Activated CD8-positive, alpha-beta memory T cell treated with anti-CD3 and anti-CD28 coated beads, Interleukin-2, amount 10 ng/mL, durations not matched to agents 7 days and 5 days (primary cell): ENCODE data around the gene TM6SF1. TPM values are rescaled to one million over a fixed set of nuclear protein-coding genes. Genes with fewer than 3 reads are reported as not detected.
"Not testable (repeated sequence)": the region's sequence is repeated elsewhere in the genome, so short reads cannot be mapped to it uniquely, and the experiment has no call there.

ENCODE experiments used
- ATAC-seq: fragments of 150-1000 bp; cut with Tn5 transposase; one replicate; pipeline ENCODE4 v1.10.0; 2021; ENCODE audit warnings: moderate library complexity
- CTCF ChIA-PET: fragments of 350-600 bp; sonication (Branson Sonifier 250); formaldehyde crosslinking; loops from one replicate; lab custom pipeline; 2021; ENCODE audit warnings: antibody characterized with exemption; lab: Charles Lee
- DNase-seq: peaks from one replicate; pipeline ENCODE4 v3.0.0-alpha.2; 2020
- H3K27ac Mint-ChIP-seq: one replicate; pipeline ENCODE4 v1.8.0; 2021; ENCODE audit warnings: mild to moderate bottlenecking, mixed read lengths
- H3K27me3 Mint-ChIP-seq: one replicate; pipeline ENCODE4 v1.8.0; 2021; ENCODE audit warnings: mixed read lengths
- H3K36me3 Mint-ChIP-seq: one replicate; pipeline ENCODE4 v1.8.0; 2021; ENCODE audit warnings: mild to moderate bottlenecking, mixed read lengths
- H3K4me1 Mint-ChIP-seq: one replicate; pipeline ENCODE4 v1.8.0; 2021; ENCODE audit warnings: mixed read lengths
- H3K4me3 Mint-ChIP-seq: one replicate; pipeline ENCODE4 v1.8.0; 2021; ENCODE audit warnings: mild to moderate bottlenecking, moderate library complexity, mixed read lengths
- H3K9me3 Mint-ChIP-seq: one replicate; pipeline ENCODE4 v1.8.0; 2022; ENCODE audit warnings: low read depth, mixed read lengths
- total RNA-seq, 2 experiments: library from RNA; stranded (reverse); gene quantifications; one replicate each; pipeline ENCODE4 v1.2.3, GENCODE V29; 2021

The TM6SF1 gene
- total RNA-seq, 2 experiments from 2014 or later, result 13.3 to 22.4 TPM

DNA sequence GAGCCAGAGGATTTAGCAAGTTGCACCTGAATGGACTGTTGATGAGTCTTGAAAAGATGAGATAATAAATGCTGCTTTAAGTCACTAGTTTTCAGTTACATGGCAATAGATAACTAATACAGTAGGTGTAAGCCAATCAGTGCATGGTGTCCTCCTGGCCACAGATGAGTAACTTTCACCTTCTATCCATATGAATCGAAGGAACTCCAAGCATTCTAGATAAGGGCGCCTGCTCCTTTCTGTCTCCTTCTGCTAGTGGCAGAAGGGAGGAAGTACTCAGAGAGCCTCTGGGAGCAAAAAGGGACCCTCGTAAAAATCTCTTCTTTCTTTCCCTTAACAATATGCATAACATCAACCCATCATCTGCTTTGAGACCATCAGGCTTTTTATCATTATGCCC, 37.3 kb downstream of the TM6SF1 start:
- Mint-ChIP-seq H3K27ac (no peak overlapping the region), H3K4me1 (no peaks in the 10 kb centered on the region), H3K36me3 (peaks cover 18% of the 10 kb centered on the region), H3K9me3 (no peaks in the 10 kb centered on the region), H3K4me3 (no peak overlapping the region), H3K27me3 (peaks cover 23% of the 10 kb centered on the region)
- CTCF ChIA-PET, result no interaction called here
- ATAC-seq (no peak), DNase-seq (no peak)

- Mint-ChIP-seq H3K4me1 (peaks cover 8% of the 10 kb centered on the region), H3K4me3 (no peak overlapping the region), H3K9me3 (no peaks in the 10 kb centered on the region), H3K27ac (no peak overlapping the region), H3K36me3 (peaks cover 12% of the 10 kb centered on the region), H3K27me3 (peaks cover 23% of the 10 kb centered on the region)
- CTCF ChIA-PET, result no interaction called here
- DNase-seq (no peak), ATAC-seq (no peak)
These were observed 45.8 kb downstream of the TM6SF1 start for GRCh38 chr15:83153288-83153687.

GRCh38 chr15:83155942-83156341, 48.5 kb downstream of the TM6SF1 start:
- Mint-ChIP-seq H3K27ac (no peak overlapping the region), H3K9me3 (no peaks in the 10 kb centered on the region), H3K36me3 (peaks cover 11% of the 10 kb centered on the region), H3K4me1 (peaks cover 10% of the 10 kb centered on the region), H3K27me3 (peaks cover 23% of the 10 kb centered on the region), H3K4me3 (no peak overlapping the region)
- CTCF ChIA-PET, result interaction anchor here (0.6 kb wide), 1 partner anchor 1881 kb away, joined by 3 read pairs; no protein-coding TSS in a partner anchor
- DNase-seq (no peak), ATAC-seq (no peak)

- Mint-ChIP-seq H3K4me1 (peaks cover 18% of the 10 kb centered on the region), H3K9me3 (no peaks in the 10 kb centered on the region), H3K4me3 (no peak overlapping the region), H3K36me3 (peaks cover 17% of the 10 kb centered on the region), H3K27me3 (peaks cover 33% of the 10 kb centered on the region), H3K27ac (no peak overlapping the region)
- ATAC-seq (no peak), DNase-seq (no peak)
- CTCF ChIA-PET, result no interaction called here
These were observed 50.9 kb downstream of the TM6SF1 start for GRCh38 chr15:83158393-83158792.

DNA sequence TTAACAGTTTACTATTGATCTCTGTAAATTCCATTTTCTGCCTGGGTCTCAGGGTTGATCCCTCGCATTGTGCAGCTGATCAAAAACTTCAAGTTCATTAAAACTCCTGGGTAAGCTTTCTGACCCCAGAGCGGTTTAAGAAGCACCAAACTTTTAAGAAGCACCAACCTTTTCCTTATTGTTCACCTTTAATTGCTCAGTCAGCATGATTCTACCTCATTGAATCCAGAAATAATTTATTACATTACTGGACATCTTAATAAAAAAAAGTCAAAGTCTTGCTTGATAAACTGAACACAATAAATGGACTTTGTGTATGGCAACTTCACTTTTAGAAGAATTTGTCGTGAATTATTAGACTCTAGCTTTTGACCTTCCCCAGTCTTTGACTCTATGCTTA, 53.3 kb downstream of the TM6SF1 start:
- Mint-ChIP-seq H3K27me3 (peaks cover 35% of the 10 kb centered on the region), H3K9me3 (no peaks in the 10 kb centered on the region), H3K4me1 (peaks cover 34% of the 10 kb centered on the region), H3K36me3 (peaks cover 18% of the 10 kb centered on the region), H3K27ac (no peak overlapping the region), H3K4me3 (no peak overlapping the region)
- no peak for DNase-seq
- CTCF ChIA-PET, result interaction anchor here (1.0 kb wide), 1 partner anchor 48 kb away, joined by 3 read pairs; no protein-coding TSS in a partner anchor
- ATAC-seq, result no peak

- H3K27me3 Mint-ChIP-seq, result peaks cover 43% of the 10 kb centered on the region
- H3K36me3 Mint-ChIP-seq, result peaks cover 30% of the 10 kb centered on the region
- peak overlapping the region; percentile 42 for H3K27ac Mint-ChIP-seq
- CTCF ChIA-PET, result interaction anchor here (1.1 to 1.2 kb wide), 2 partner anchors 45 to 54 kb away, joined by 3 read pairs; no protein-coding TSS in a partner anchor
- DNase-seq (no peak), ATAC-seq (peak; percentile 16)
- H3K9me3 Mint-ChIP-seq, result peaks cover 9% of the 10 kb centered on the region
- no peak overlapping the region for H3K4me3 Mint-ChIP-seq
- H3K4me1 Mint-ChIP-seq, result peaks cover 35% of the 10 kb centered on the region
These were observed 55.6 kb downstream of the TM6SF1 start for GRCh38 chr15:83163032-83163431.

DNA sequence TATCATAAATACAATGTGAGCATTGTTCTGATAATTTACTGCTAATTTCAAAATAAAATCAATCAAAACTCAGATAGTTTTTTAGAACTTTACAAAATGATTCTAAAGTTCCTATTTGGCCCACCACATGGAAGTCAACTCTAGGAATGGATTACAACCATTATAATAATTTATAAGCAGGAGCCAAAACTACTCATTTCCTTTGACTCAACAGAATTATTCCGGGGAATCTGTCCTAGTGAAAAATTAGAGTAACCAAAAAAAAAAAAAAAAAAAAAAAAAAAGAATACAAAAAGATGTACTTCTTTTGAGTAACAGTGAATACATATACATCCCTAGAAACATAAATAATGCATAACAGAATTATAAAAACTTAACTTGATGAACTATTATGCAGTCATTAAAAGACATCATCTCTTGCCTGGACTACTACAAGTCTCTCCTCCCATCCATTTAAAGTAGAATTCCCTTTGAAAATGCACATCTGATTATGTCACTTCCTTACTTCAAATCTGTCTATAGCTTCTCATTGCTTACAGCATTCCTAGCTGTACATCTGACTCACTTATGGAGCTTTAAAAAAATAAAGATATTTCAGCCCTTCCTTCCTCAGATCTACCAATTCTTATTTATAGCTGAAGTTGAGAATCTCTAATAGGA, 56.8 kb downstream of the TM6SF1 start:
- peak overlapping the region; percentile 49 for H3K4me3 Mint-ChIP-seq
- H3K9me3 Mint-ChIP-seq, result peaks cover 14% of the 10 kb centered on the region
- no peak for ATAC-seq
- CTCF ChIA-PET, result interaction anchor here (0.6 to 1.4 kb wide), 5 partner anchors 36 to 998 kb away, joined by 3 read pairs; partner anchors contain the start of genes C15orf40 and HDGFL3
- H3K36me3 Mint-ChIP-seq, result peaks cover 37% of the 10 kb centered on the region
- peaks cover 51% of the 10 kb centered on the region for H3K27me3 Mint-ChIP-seq
- DNase-seq, result no peak
- H3K27ac Mint-ChIP-seq, result peak overlapping the region; percentile 86
- peaks cover 35% of the 10 kb centered on the region for H3K4me1 Mint-ChIP-seq

- Mint-ChIP-seq H3K9me3 (peaks cover 14% of the 10 kb centered on the region), H3K27ac (peak overlapping the region; percentile 86), H3K36me3 (peaks cover 36% of the 10 kb centered on the region), H3K4me1 (peaks cover 35% of the 10 kb centered on the region), H3K4me3 (peak overlapping the region; percentile 49), H3K27me3 (peaks cover 49% of the 10 kb centered on the region)
- CTCF ChIA-PET, result interaction anchor here (0.6 to 1.4 kb wide), 6 partner anchors 35 to 997 kb away, joined by 3 read pairs; partner anchors contain the start of genes C15orf40 and HDGFL3
- DNase-seq, result peak; percentile 55
- peak; percentile 84 for ATAC-seq
These were observed 57.4 kb downstream of the TM6SF1 start for GRCh38 chr15:83164771-83165404.

- Mint-ChIP-seq H3K27me3 (peaks cover 49% of the 10 kb centered on the region), H3K36me3 (peaks cover 36% of the 10 kb centered on the region)
- CTCF ChIA-PET, result interaction anchor here (1.0 kb wide), 1 partner anchor 8 kb away, joined by 3 read pairs; no protein-coding TSS in a partner anchor
These were observed 58.8 kb downstream of the TM6SF1 start for GRCh38 chr15:83166218-83166617.

DNA sequence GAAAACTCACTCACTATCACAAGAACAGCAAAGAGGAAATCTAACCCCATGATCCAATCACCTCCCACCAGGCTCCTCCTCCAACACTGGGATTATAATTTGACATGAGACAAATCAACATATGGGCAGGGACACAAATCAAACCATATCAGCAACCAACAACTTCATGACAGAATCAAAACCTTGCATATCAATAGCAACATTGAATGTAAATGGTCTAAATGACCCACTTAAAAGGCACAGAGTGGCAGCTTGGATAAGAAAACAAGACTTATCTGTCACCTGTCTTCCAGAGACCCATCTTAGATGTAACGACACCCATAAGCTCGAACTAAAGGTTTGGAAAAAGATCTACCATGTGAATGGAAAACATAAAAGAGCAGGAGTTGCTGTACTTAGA, 59.4 kb downstream of the TM6SF1 start:
- DNase-seq, result no peak
- Mint-ChIP-seq H3K9me3 (peaks cover 14% of the 10 kb centered on the region), H3K4me3 (no peak overlapping the region), H3K4me1 (peaks cover 35% of the 10 kb centered on the region), H3K27ac (no peak overlapping the region), H3K36me3 (peaks cover 36% of the 10 kb centered on the region), H3K27me3 (peaks cover 46% of the 10 kb centered on the region)
- CTCF ChIA-PET, result no interaction called here
- no peak for ATAC-seq

More at GRCh38 chr15:83166218-83166617, 58.8 kb downstream of the TM6SF1 start:
- no peak for ATAC-seq
- Mint-ChIP-seq H3K9me3 (peaks cover 14% of the 10 kb centered on the region), H3K27ac (no peak overlapping the region), H3K4me1 (peaks cover 35% of the 10 kb centered on the region), H3K4me3 (no peak overlapping the region)
- no peak for DNase-seq

DNA sequence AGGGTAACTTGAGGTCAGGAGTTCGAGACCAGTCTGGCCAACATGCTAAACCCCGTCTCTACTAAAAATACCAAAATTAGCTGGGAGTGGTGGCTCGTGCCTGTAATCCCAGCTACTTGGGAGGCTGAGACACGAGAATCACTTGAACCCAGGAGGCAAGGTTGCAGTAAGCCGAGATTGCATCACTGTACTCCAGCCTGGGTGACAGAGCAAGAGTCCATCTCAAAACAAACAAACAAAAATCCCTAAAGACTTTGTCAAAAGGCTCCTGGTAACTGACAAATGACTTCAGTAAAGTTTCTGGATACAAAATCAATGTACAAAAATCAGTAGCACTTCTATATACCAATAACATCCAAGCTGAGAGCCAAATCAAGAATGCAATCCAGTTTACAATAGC, 62.1 kb downstream of the TM6SF1 start:
- Mint-ChIP-seq H3K9me3 (peaks cover 14% of the 10 kb centered on the region), H3K36me3 (peaks cover 30% of the 10 kb centered on the region), H3K27me3 (peaks cover 50% of the 10 kb centered on the region), H3K4me1 (peaks cover 18% of the 10 kb centered on the region)
- ATAC-seq, H3K27ac Mint-ChIP-seq, DNase-seq, CTCF ChIA-PET, H3K4me3 Mint-ChIP-seq: not testable (repeated sequence)

DNA sequence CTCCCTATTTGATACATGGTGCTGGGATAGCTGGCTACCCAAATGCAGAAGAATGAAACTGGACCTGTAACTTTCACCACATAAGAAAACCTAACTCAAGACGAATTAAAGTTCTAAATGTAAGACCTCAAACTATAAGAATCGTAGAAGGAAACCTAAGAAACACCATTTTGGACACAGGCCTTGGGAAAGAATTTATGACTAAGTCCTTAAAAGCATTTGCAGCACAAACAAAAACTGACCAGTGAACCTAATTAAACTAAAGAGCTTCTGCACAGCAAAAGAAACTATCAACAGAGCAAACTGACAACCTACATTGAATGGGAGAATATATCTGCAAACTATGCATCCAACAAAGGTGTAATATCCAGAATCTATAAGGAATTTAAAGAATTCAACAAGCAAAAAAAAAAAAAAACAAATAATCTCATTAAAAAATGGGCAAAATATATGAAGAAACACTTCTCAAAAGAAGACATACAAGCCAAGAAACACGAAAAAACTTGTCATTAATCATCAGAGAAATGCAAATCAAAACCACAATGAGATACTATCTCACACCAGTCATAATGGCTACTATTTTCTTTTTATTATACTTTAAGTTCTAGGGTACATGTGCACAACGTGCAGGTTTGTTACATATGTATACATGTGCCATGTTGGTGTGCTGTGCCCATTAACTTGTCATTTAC, 63.2 kb downstream of the TM6SF1 start:
- ATAC-seq (no peak), DNase-seq (no peak)
- CTCF ChIA-PET, result no interaction called here
- peaks cover 14% of the 10 kb centered on the region for H3K9me3 Mint-ChIP-seq
- peaks cover 58% of the 10 kb centered on the region for H3K27me3 Mint-ChIP-seq
- peaks cover 32% of the 10 kb centered on the region for H3K36me3 Mint-ChIP-seq
- peaks cover 11% of the 10 kb centered on the region for H3K4me1 Mint-ChIP-seq
- H3K4me3 Mint-ChIP-seq, result no peak overlapping the region
- H3K27ac Mint-ChIP-seq, result no peak overlapping the region

- no peaks in the 10 kb centered on the region for H3K9me3 Mint-ChIP-seq
- no peak overlapping the region for H3K27ac Mint-ChIP-seq
- H3K4me1 Mint-ChIP-seq, result peaks cover 2% of the 10 kb centered on the region
- peaks cover 5% of the 10 kb centered on the region for H3K36me3 Mint-ChIP-seq
- ATAC-seq (no peak), DNase-seq (no peak)
- no peak overlapping the region for H3K4me3 Mint-ChIP-seq
- CTCF ChIA-PET, result interaction anchor here (0.6 to 1.1 kb wide), 3 partner anchors 9 to 37 kb away, joined by 3 read pairs; no protein-coding TSS in a partner anchor
- H3K27me3 Mint-ChIP-seq, result peaks cover 52% of the 10 kb centered on the region
These were observed 67.4 kb downstream of the TM6SF1 start for GRCh38 chr15:83174891-83175290.
